AG04450 (cell line): ENCODE measurements around the gene C1QTNF8. TPM values are rescaled to one million over a fixed set of nuclear protein-coding genes. Genes with fewer than 3 reads are reported as not detected.

Experiments used
- CTCF ChIA-PET: fragments of 300-600, 350-600 bp; formaldehyde crosslinking; extraction: SDS; loops from one replicate; lab custom pipeline; 2022; ENCODE audit warnings: antibody characterized with exemption, inconsistent platforms; lab: Charles Lee
- POLR2A ChIA-PET: fragments of 350-600 bp; formaldehyde crosslinking; extraction: SDS; loops from one replicate; lab custom pipeline; 2021; ENCODE audit warnings: antibody characterized with exemption, inconsistent platforms; lab: Yijun Ruan, JAX
- DNase-seq: peaks from one replicate; pipeline ENCODE4 v3.0.0-alpha.2; 2011; ENCODE audit warnings: low read depth, low spot score
- H3K27ac ChIP-seq: one replicate; pipeline ENCODE4 v1.5.1; 2012; ENCODE audit warnings: low read depth, low read length, control low read depth
- H3K27me3 ChIP-seq: one replicate; pipeline ENCODE4 v1.6.0; 2012; ENCODE audit warnings: low read length; ENCODE audit not compliant: control insufficient read depth, insufficient read depth
- H3K4me3 ChIP-seq: 2 replicates; pipeline ENCODE4 v1.5.1; 2011; ENCODE audit warnings: mild to moderate bottlenecking, low read depth, low read length, control low read depth
- H3K9me3 ChIP-seq: 2 replicates; pipeline ENCODE4 v1.5.1; 2012; ENCODE audit warnings: low read length; ENCODE audit not compliant: control insufficient read depth, insufficient read depth
- polyA plus RNA-seq: library from polyadenylated mRNA; depleted of rRNA; stranded (reverse); fragments of >200 nt; gene quantifications from 2 replicates; pipeline ENCODE4 v1.2.3, GENCODE V29; 2011
- TF ChIP-seq, protein P1 (sequence below): IDR thresholded peaks from 2 replicates; pipeline ENCODE4 v1.5.1; 2011; ENCODE audit warnings: low read depth, low read length, control low read depth, inconsistent platforms

Gene C1QTNF8
- polyA plus RNA-seq, 1 experiment = not detected

DNA sequence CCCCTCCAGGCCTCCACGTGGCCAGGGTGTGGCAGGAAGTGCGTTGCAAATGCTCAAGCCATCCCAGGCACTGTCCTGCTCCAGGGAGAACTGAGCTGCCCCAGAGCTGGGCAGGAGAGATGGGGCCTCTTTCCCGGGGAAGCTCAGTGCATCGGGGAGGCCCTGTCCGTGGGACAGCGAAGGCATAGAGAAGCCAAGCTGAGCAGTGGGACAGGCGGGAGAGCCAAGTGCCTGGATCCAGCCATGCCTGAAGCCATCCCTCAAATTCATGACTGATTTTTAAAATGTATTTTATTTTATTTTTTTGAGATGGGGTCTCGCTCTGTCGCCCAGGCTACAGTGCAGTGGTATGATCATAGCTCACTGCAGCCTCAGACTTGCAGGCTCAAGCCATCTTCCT lies 48.9 kb downstream of the C1QTNF8 start:
- Histone ChIP-seq H3K9me3 (peaks cover 7% of the 10 kb centered on the region; the same call in 1 of the 2 replicates), H3K27me3 (peaks cover 16% of the 10 kb centered on the region), H3K4me3 (no peak overlapping the region), H3K27ac (no peak overlapping the region)
- TF ChIP-seq, protein P1, sequence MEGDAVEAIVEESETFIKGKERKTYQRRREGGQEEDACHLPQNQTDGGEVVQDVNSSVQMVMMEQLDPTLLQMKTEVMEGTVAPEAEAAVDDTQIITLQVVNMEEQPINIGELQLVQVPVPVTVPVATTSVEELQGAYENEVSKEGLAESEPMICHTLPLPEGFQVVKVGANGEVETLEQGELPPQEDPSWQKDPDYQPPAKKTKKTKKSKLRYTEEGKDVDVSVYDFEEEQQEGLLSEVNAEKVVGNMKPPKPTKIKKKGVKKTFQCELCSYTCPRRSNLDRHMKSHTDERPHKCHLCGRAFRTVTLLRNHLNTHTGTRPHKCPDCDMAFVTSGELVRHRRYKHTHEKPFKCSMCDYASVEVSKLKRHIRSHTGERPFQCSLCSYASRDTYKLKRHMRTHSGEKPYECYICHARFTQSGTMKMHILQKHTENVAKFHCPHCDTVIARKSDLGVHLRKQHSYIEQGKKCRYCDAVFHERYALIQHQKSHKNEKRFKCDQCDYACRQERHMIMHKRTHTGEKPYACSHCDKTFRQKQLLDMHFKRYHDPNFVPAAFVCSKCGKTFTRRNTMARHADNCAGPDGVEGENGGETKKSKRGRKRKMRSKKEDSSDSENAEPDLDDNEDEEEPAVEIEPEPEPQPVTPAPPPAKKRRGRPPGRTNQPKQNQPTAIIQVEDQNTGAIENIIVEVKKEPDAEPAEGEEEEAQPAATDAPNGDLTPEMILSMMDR = no peak
- DNase-seq = no peak
- CTCF ChIA-PET = no interaction called here
- POLR2A ChIA-PET = no interaction called here

DNA sequence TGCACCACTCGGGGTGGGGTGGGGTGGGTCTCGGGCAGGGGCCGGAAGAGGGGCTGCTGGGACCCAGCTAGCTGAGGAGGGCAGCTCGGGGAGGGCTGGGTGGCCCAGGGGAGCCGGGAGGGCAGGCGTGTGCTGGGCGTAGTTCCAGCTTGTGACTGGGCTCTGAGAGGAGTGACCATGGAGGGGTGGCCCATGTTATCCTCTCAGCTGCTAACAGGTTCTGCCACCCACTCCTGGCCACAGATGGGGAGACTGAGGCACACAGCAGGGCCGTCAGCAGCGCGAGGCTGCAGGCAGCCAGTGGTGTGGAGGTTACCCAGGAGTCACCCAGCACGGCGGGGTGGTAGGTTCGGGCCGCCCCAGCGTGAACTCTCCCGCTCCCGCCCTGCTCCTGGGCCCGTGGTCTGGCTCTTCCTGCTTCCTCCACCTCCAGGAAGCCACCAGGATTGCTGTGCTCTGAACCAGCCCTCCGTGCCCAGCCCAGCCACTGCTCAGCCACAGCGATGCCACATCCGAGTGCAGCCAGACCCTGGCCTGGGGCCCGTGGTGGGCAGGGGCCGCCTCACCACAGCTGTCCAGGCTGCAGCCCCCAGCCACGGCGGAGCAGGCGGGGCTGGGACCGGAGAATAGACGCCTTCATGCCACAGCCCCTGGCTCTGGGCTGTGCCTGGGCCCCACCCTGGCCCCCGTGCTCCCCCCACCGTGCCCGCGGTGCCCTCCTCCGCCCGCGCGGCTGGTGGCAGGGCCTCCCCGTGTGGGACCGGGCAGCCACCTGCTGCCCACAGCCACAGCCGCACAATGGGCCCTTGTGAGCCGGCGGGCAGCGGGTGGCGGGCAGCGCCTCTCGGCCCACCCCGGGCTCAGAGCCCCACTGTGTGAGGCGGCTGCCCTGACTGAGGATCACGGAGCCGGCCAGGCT lies 49.8 kb downstream of the C1QTNF8 start:
- H3K27me3 ChIP-seq = peaks cover 16% of the 10 kb centered on the region
- POLR2A ChIA-PET = no interaction called here

GRCh38 chr16:1045310-1045992 lies 50.6 kb downstream of the C1QTNF8 start:
- DNase-seq = no peak
- Histone ChIP-seq H3K4me3 (no peak overlapping the region), H3K9me3 (peaks cover 17% of the 10 kb centered on the region), H3K27me3 (peaks cover 15% of the 10 kb centered on the region), H3K27ac (no peak overlapping the region)
- ChIA-PET POLR2A (no interaction called here), CTCF (interaction anchor here (2.8 kb wide), 1 partner anchor 11 kb away, joined by 12 read pairs; no protein-coding TSS in a partner anchor)
- TF ChIP-seq, protein P1 = no peak

More for the DNA sequence above, 49.8 kb downstream of the C1QTNF8 start:
- TF ChIP-seq, protein P1 = no peak
- Histone ChIP-seq H3K9me3 (peaks cover 14% of the 10 kb centered on the region), H3K4me3 (no peak overlapping the region), H3K27ac (no peak overlapping the region)
- no peak for DNase-seq
- CTCF ChIA-PET = interaction anchor here (2.8 kb wide), 1 partner anchor 11 kb away, joined by 12 read pairs; no protein-coding TSS in a partner anchor

GRCh38 chr16:1044460-1045309 lies 51.4 kb downstream of the C1QTNF8 start:
- H3K4me3 ChIP-seq = no peak overlapping the region
- POLR2A ChIA-PET = no interaction called here
- peaks cover 23% of the 10 kb centered on the region for H3K9me3 ChIP-seq
- CTCF ChIA-PET = interaction anchor here (2.8 kb wide), 1 partner anchor 12 kb away, joined by 12 read pairs; no protein-coding TSS in a partner anchor
- no peak for DNase-seq
- H3K27me3 ChIP-seq = peaks cover 11% of the 10 kb centered on the region
- H3K27ac ChIP-seq = no peak overlapping the region
- TF ChIP-seq, protein P1 = no peak
